ENCODE results near the gene AGBL4.

DNA sequence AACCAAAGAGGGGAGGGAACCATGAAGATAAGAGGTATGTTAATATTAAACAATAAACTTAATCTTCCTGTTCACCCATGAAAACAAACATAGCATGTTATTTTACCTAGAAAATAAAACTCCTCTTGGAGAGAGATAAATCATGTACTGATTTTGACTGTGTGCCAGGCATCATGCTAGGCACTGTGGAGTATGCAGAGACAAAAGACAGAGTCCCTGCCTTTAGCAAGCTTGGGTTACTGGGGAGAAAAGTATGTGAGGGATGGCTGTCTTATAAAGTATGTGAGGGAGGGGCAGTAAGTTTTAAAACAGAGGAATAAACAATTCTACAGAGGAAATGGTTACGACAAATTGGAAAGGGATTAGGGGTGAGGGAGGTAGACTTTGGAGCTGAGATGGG lies 1117.6 kb downstream of the AGBL4 start:
- TF ChIP-seq POLR2AphosphoS5 (IDR thresholded peaks at IDR 0.05) (no peak), POLR2A (IDR thresholded peaks at IDR 0.05) (no peak)
